HG02885 (cell line): ENCODE results near the gene GMDS.

Experiments used
- ATAC-seq: cut with Tn5 transposase; IDR thresholded peaks from one replicate; pipeline ENCODE4 v1.9.1; 2021; ENCODE audit warnings: mild to moderate bottlenecking; ENCODE audit not compliant: unreplicated experiment, poor library complexity

The GMDS gene

GRCh38 chr6:1627827-1628560, 617.4 kb downstream of the GMDS start:
- no peak for ATAC-seq

GRCh38 chr6:1626481-1626880, 618.9 kb downstream of the GMDS start:
- no peak for ATAC-seq

DNA sequence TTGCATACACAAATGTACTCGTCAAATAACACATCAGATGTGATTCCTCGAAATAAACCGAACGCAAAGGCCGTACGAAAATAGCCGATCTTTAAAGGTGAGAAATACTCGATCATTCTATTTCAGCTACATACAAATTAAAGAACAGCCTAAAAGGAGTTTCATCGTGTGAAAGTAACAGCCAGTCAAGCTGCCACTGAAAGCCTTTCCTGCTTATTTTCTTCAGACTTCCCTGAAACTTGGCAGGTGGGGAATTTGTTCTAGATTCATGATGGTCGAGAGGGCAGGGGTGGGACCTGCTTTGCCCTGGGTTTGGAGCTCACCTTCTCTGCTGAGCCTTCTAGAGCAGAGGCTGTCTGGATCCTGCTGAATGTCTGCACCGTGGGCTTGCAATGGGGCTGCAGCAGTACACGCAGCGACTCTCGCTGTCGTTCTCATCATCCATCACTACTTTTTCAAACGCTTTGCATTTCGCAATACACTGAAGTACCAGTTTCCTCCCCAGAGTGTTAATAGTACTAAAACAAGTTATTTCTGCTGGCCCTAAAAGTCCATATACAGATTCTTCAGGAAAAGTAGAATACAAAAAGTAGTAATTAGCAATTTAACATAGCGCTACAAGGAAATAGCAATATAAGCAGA, 619.5 kb downstream of the GMDS start:
- ATAC-seq: no peak

- peak; percentile 26 for ATAC-seq
Measured at GRCh38 chr6:1624851-1625781, 620.3 kb downstream of the GMDS start.

DNA sequence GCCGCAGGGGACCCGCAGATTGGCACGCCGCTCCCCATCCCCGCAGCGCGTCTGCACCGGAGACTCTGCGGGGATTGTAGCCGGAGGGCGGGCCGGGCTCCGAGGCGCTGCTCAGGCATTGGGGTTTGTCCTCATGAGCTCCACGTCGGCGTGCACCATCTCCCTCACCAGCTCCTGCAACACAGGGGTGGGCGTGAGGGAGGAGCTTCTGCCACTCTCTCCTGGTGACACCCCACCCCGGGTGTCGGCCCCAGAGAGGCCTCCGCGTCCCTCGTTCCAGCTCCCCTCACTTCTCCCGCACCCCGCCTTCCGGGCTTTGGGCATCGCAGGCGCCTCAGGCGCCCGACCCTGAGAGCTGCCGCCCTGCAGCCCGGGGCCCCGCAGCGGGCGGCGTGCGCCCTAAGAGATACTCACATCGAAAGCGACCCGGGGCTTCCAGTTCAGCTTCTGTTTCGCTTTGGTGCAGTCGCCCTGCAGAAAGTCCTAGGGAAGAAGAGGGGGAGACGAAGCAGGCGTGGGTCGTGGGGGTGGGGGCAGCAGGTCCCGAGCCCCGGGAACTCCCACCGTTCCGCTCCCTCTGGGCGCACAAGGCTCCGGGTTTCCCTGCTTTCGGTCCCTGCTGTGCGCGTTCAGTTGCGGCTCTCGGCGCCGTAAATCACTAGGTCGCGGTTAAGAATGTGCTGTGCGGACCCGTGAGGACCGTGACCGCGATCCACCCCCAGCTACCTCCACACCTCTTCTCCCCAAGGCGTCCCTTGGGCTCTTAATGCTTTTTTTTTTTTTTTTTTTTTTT, 621.2 kb downstream of the GMDS start:
- peak; percentile 69 for ATAC-seq

GRCh38 chr6:1623769-1624057, 621.7 kb downstream of the GMDS start:
- no peak for ATAC-seq

DNA sequence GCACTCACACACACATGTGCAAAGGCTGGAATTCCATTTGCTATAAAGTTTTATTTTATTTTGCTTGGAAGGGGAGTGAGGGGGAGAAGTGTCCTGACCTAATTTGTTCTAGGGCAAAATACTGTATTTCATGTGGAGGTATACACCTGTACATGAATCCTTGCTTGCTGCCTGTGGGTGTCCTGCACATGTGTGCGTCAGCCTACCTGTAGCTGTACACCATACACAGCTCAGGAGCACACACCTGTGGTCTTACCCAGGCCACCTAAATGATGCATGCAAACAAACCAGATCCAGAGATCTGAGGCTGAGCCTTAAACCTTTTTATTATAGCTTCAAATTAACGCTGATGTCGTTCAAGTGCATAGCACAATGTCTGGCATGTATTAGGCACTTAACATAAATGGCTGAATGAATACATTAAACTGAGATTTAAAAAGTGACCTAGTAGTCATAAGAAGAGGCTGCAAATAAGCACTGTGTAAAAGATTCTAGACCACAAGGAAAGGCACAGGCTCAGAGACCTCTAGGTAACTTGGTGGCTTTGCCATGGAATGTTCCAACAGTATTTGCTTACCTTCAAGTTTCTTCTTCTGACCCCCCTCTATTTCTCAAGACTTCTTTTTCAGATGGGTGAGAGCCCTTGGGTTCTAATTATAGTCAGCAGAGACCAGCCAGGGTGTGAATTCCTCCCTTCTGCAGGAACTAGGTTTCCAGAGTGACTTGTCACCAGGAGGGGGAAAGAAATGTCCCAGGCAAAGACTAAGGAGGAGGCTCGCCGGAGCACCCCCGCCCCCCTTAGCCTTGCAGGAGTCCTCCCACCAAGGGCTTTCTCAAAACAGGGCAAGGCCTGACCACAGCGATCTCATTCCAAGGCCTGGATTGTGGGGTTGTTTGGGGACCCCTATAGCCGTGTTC, 622.3 kb downstream of the GMDS start:
- ATAC-seq: no peak

DNA sequence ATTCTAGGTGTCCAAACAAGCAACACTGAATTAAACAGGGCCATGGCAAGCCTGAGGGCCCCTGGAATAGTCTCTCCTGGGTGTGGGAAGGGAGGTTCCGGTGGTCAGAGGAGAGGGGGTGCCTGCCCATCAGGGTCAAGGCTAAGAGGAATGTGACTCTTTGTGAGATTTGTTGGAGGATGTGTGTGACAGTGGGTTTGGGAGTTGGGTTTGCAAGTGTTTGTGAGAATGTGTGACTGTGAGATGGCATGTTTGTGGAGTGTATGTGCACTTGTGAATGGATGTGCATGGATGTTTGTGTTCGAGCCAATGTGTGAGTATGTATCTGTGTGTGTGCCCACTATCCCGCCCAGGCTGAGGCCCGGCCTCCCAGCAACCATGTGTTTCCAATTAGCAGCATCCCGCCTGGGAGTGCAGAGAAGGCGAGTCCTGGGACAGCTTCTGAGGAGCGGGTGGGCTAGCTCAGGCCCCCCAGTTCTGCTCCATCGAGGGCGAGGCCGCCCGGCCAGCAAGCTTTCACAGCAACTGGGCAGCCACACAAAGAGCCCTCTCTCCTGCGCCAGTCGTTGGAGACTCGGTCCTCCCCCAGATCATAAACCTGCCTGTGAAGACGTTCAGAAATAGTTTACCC, 623.1 kb downstream of the GMDS start:
- ATAC-seq: no peak

- ATAC-seq: no peak
Measured at GRCh38 chr6:1621070-1621701, 624.2 kb downstream of the GMDS start.

GRCh38 chr6:1620504-1621069, 624.8 kb downstream of the GMDS start:
- ATAC-seq: no peak

DNA sequence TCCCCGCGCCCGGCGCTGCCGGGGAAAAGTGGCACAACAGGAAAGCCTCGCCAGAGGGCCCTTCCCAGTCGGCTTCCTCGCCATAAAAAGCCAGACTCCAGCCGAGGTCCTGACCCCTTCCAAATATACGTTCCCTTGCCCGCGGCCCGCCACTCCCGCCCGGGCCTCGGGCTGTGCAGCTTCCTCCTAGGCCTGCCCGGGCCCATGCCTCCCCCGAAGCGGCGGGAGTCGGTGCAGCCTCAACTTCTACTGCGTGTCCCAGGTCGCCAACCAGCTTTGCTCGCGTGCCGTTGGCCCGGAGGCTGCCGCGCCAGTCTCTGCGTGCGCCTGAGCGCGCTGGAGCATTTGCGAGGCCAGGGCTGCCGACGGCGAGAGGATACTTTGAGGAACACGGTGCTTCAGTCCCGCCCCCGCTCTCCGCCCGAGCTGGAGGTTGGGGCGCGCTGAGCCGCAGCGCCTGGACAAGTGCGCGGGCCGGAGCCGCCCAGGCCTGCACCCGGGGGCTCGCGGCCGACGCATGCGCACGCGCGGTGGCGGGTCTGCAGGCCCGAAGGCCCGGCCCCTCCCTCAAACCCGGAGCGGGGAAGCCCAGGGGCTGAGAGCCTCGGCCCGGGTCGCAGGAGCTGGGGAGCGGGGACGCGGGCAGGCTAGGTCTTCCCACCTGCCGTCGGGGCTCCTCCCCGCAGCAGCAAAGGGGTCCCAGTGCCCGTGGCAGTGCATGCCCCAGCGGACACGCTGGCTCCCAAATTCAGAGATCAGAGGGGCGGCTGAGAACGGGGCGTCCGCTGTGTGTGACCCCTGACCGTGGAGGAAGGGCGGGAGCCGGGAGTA, 625.5 kb downstream of the GMDS start:
- ATAC-seq: no peak

- no peak for ATAC-seq
Measured at GRCh38 chr6:1619098-1619672, 626.2 kb downstream of the GMDS start.

DNA sequence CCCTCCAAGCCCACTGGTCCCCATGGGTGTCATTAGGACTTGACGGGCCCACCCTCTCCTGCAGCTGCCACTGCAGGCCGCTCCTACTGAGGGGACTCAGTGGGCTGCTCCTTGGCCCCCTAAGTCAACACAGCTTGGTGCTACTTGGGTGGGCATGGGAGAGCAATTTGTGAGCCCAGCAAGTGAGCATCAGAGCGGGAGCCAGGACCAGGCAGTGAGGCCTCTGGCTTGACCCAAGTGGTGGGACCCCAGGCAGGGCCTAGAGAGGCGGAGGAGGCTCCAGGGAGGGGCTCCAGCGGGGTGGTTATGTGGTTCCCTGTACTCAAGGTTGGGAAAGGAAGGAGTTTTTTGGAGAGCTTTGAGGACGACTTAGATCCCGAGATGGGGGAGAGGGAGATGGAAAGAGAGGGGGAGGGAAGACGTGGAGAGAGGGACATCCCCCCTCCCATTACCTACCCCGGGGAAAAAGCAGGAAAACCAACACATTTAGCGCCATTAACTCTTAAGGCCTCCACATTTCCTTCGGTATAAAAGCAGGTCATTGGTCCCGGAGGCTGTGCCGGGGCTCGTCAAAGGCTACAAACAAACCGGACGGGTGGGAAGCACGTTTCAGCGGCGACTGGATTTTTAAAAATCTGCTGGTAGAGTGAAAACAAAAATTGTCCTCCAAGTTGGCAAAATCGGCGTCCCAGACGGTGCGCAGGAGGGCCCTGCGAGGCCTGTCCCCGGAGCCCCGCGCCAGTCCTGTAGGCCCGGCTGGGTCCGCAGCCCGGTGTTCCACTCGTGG, 626.9 kb downstream of the GMDS start:
- no peak for ATAC-seq

GRCh38 chr6:1617466-1618310, 627.7 kb downstream of the GMDS start:
- ATAC-seq: no peak

DNA sequence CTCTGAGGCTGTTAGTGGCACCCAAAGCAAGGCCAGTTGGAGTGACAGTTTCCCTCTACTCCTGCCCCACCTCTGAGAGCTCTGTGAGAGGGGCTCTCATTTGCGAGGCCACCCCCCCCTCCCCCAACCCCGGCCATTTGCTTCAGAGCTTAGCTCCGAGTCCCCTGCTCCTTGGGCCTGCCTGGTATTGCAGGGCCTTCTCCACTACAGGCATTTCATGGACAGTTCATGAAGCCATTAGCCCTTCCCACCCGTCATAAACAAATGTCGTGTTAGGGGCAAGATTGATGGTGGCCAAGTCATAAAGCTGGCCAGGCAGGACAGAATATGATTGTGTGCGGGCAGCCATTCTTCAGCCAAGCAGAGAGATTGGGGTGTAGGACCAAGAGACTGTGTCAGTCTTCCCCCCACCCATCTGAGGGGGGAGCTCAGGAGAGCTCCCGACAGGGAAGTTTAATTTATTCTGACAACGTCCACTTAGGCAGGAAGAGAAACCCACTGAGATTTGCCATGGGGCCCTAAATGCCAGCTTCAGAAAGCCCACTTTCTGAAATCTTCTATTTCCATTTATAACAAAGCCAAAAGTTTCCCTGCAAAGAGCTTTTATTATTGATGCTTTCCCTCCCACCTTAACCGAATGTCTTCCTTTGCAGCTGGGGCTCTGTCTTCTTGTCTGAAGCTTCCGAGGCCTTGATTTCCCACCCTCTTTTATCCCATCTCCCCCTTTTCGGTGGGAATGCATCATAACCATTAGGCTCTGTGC, 628.5 kb downstream of the GMDS start:
- ATAC-seq: no peak
